HCT116 (cell line): ENCODE results near the gene PPP1R2C. TPM values are rescaled to one million over a fixed set of nuclear protein-coding genes. Genes with fewer than 3 reads are reported as not detected.

Experiments
- ATAC-seq: fragments of 200-7000 bp; cut with Tn5 transposase; 2 replicates; pipeline ENCODE4 v1.9.1; 2020; ENCODE audit warnings: mild to moderate bottlenecking, moderate library complexity
- BruUV-seq: library from RNA; stranded (reverse); fragments of 400-500 nt; replicated peaks from 2 replicates; lab custom pipeline; 2021; lab: Mats Ljungman, UMichigan
- CTCF ChIA-PET: fragments of 300-600 bp; sonication (Branson Sonifier 250); formaldehyde crosslinking; loops from one replicate; lab custom pipeline; 2021; ENCODE audit warnings: antibody characterized with exemption; lab: Charles Lee
- POLR2A ChIA-PET: fragments of 300-600, 350-600 bp; sonication (Branson Sonifier 250); formaldehyde crosslinking; loops from one replicate; lab custom pipeline; 2021; ENCODE audit warnings: antibody characterized with exemption; lab: Charles Lee
- RAD21 ChIA-PET, 2 experiments: fragments of 300-600 bp; sonication (Branson Sonifier 250); formaldehyde crosslinking; loops; one replicate each; lab custom pipeline; 2023; ENCODE audit warnings: low total read pairs in 2 of 2; ENCODE audit not compliant: uncharacterized antibody in 2 of 2, unreplicated experiment in 2 of 2, low non-redundant PET in 1 of 2; lab: Charles Lee
- DNase-seq: peaks from one replicate; pipeline ENCODE4 v3.0.0-alpha.2; 2010; ENCODE audit warnings: low read depth, low spot score
- H2AFZ ChIP-seq: fragments of 200-600 bp; shearing (Covaris generic), sonication (generic); 2 replicates; pipeline ENCODE4 v1.6.1; 2017; ENCODE audit warnings: low read depth, mixed run types, mixed read lengths, antibody characterized with exemption, low read length; ENCODE audit not compliant: poor library complexity, severe bottlenecking
- H3K27ac ChIP-seq: 2 replicates; pipeline ENCODE4 v1.5.1; 2012; ENCODE audit warnings: low read depth, low read length
- H3K27me3 ChIP-seq: fragments of 200-600 bp; sonication (generic); 2 replicates; pipeline ENCODE4 v1.6.1; 2016; ENCODE audit warnings: mixed run types, low read length, mixed read lengths; ENCODE audit not compliant: insufficient read depth
- H3K36me3 ChIP-seq, 2 experiments: fragments of 200-500 bp in 1 of 2; fragments of 200-600 bp in 1 of 2; sonication (Bioruptor generic) in 1 of 2; sonication (generic) in 1 of 2; 2 replicates each; pipeline versions ENCODE4 v1.5.1 to v1.6.1; 2014 to 2016; ENCODE audit warnings: low read length in 2 of 2, inconsistent platforms in 1 of 2, mixed read lengths in 1 of 2, mixed run types in 1 of 2; ENCODE audit not compliant: insufficient read depth in 2 of 2, control insufficient read depth in 1 of 2
- H3K4me1 ChIP-seq, 2 experiments: fragments of 200-600 bp in 1 of 2; sonication (generic) in 1 of 2; 2 replicates each; pipeline versions ENCODE4 v1.5.1 to v1.6.1; 2012 to 2017; ENCODE audit warnings: low read length in 2 of 2, inconsistent platforms in 1 of 2, mild to moderate bottlenecking in 1 of 2, mixed read lengths in 1 of 2, mixed run types in 1 of 2, moderate library complexity in 1 of 2; ENCODE audit not compliant: insufficient read depth in 2 of 2, control insufficient read depth in 1 of 2
- H3K4me2 ChIP-seq: fragments of 200-600 bp; sonication (generic); 2 replicates; pipeline ENCODE4 v1.6.1; 2017; ENCODE audit warnings: mixed run types, low read length, mixed read lengths
- H3K4me3 ChIP-seq, 2 experiments: fragments of 200-600 bp in 1 of 2; sonication (generic) in 1 of 2; replicated peaks in 1 of 2; 2 replicates each; pipeline ENCODE4 v1.5.1; 2011 to 2016; ENCODE audit warnings: low read length in 2 of 2, control low read depth in 1 of 2, low read depth in 1 of 2, mild to moderate bottlenecking in 1 of 2, mixed read lengths in 1 of 2, mixed run types in 1 of 2
- H3K79me2 ChIP-seq: fragments of 200-600 bp; sonication (generic); 2 replicates; pipeline ENCODE4 v1.6.1; 2017; ENCODE audit warnings: mild to moderate bottlenecking, mixed run types, low read length, moderate library complexity, mixed read lengths; ENCODE audit not compliant: insufficient read depth
- H3K9ac ChIP-seq: fragments of 200-600 bp; sonication (generic); 2 replicates; pipeline ENCODE4 v1.6.1; 2016; ENCODE audit warnings: low read length, mixed read lengths
- H3K9me2 ChIP-seq: fragments of 200-600 bp; sonication (generic), shearing (Covaris generic); 2 replicates; pipeline ENCODE4 v1.6.1; 2017; ENCODE audit warnings: mixed run types, mild to moderate bottlenecking, moderate library complexity; ENCODE audit not compliant: insufficient read depth
- H3K9me3 ChIP-seq, 2 experiments: fragments of 200-500 bp in 1 of 2; fragments of 200-600 bp in 1 of 2; sonication (Bioruptor generic) in 1 of 2; sonication (generic) in 1 of 2; 2 replicates each; pipeline ENCODE4 v1.6.1; 2014 to 2017; ENCODE audit warnings: low read length in 2 of 2, mixed read lengths in 2 of 2, inconsistent platforms in 1 of 2, low read depth in 1 of 2, mild to moderate bottlenecking in 1 of 2, mixed run types in 1 of 2, moderate library complexity in 1 of 2; ENCODE audit not compliant: control insufficient read depth in 1 of 2, insufficient read depth in 1 of 2
- H4K20me1 ChIP-seq: fragments of 200-600 bp; sonication (generic), shearing (Covaris generic); 2 replicates; pipeline ENCODE4 v1.6.1; 2017; ENCODE audit warnings: mixed run types, mild to moderate bottlenecking, moderate library complexity; ENCODE audit not compliant: insufficient read depth
- CBX3 ChIP-seq: IDR thresholded peaks from 2 replicates; pipeline ENCODE4 v1.6.1; 2012; ENCODE audit warnings: low read depth
- ELF1 ChIP-seq: IDR thresholded peaks from 2 replicates; pipeline ENCODE4 v1.6.1; 2012; ENCODE audit warnings: low read depth, borderline replicate concordance
- EZH2phosphoT487 ChIP-seq: fragments of 200-600 bp; IDR thresholded peaks from 2 replicates; pipeline ENCODE4 v1.6.1; 2018; ENCODE audit warnings: antibody characterized with exemption, borderline replicate concordance
- FOSL1 ChIP-seq: IDR thresholded peaks from 2 replicates; pipeline ENCODE4 v1.6.1; 2012; ENCODE audit warnings: low read depth
- POLR2AphosphoS5 ChIP-seq: IDR thresholded peaks from 2 replicates; pipeline ENCODE4 v1.6.1; 2011; ENCODE audit warnings: mild to moderate bottlenecking, low read depth, low read length, moderate library complexity
- TCF7L2 ChIP-seq: IDR thresholded peaks from 2 replicates; pipeline ENCODE4 v1.7.0; 2011; ENCODE audit warnings: borderline replicate concordance, inconsistent platforms; ENCODE audit not compliant: insufficient read depth, insufficient read length; ENCODE audit errors: extremely low read depth
- ZBTB33 ChIP-seq: IDR thresholded peaks from 2 replicates; pipeline ENCODE4 v1.6.1; 2011; ENCODE audit warnings: mild to moderate bottlenecking, low read length, moderate library complexity; ENCODE audit not compliant: insufficient replicate concordance; ENCODE audit errors: extremely low read depth
- intact Hi-C: fragments of 100-400 bp; cut with micrococcal nuclease; formaldehyde crosslinking; loops from 2 replicates; pipeline ENCODE4 v1.10.0; 2022
- total RNA-seq: library from RNA; stranded (reverse); gene quantifications from one replicate; pipeline ENCODE4 v1.2.1, GENCODE V29; 2021; ENCODE audit not compliant: unreplicated experiment
- TF ChIP-seq, protein P1 (sequence below): IDR thresholded peaks from 2 replicates; pipeline ENCODE4 v1.6.1; 2012
- TF ChIP-seq, protein P2 (sequence below), 3 experiments: fragments of 200-600 bp in 1 of 3; sonication (generic) in 1 of 3; IDR thresholded peaks in 2 of 3; conservative IDR thresholded peaks in 1 of 3; 2 replicates each; pipeline ENCODE4 v1.5.1; 2012 to 2017; ENCODE audit warnings: low read depth in 2 of 3, low read length in 2 of 3, antibody characterized with exemption in 1 of 3, borderline replicate concordance in 1 of 3, control low read depth in 1 of 3, mild to moderate bottlenecking in 1 of 3, mixed read lengths in 1 of 3, mixed run types in 1 of 3, moderate library complexity in 1 of 3; ENCODE audit not compliant: insufficient read depth in 1 of 3

Gene PPP1R2C
- total RNA-seq, 1 experiment from 2014 or later, result not detected

DNA sequence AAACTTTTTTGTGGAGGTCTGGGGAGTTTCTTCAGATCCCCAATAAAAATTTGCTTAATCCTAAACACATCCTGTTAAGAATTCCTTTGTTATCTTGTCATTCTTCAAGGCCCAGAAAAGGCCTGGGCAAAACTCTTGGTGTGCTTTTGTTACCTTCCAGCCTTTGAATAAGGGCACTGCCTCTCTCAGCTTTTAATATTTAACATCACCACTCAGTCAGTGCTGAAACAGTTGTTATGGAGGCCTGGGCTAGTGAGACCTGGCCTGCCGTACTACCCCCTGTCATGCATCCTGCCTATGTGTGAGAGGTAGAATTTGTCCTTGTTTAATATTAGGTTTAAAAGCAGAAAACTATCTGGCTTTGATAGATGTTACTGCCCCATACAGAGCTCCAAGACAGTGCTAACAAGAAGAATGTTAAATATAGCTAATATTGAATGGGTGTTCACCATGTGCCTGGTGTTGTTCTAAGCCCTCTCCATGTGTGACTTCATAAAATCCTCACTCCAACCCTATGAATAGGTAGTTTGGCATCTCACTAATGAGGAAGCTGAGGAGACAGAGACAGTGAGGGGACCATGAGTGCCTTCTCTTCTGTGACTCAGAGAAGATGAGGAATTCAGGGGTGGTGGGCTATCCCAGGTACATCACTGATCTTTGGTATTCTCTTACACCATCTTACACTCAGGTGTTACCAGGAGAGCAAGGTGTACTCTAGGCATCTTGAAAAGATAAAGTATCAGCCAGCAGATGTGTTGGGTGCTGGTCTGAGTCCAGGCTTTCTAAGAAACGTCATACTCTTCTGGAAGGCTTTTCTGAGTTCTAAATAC is 6.2 kb downstream of the PPP1R2C start:
- no peaks in the 10 kb centered on the region for H3K27me3 ChIP-seq
- no peak for DNase-seq
- intact Hi-C loops, result no loop called here
- TF ChIP-seq CBX3 (no peak), FOSL1 (no peak), ZBTB33 (no peak), ELF1 (no peak), POLR2AphosphoS5 (no peak), TCF7L2 (no peak), EZH2phosphoT487 (no peak)
- TF ChIP-seq, protein P1, sequence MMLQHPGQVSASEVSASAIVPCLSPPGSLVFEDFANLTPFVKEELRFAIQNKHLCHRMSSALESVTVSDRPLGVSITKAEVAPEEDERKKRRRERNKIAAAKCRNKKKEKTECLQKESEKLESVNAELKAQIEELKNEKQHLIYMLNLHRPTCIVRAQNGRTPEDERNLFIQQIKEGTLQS, result no peak
- TF ChIP-seq, protein P2, sequence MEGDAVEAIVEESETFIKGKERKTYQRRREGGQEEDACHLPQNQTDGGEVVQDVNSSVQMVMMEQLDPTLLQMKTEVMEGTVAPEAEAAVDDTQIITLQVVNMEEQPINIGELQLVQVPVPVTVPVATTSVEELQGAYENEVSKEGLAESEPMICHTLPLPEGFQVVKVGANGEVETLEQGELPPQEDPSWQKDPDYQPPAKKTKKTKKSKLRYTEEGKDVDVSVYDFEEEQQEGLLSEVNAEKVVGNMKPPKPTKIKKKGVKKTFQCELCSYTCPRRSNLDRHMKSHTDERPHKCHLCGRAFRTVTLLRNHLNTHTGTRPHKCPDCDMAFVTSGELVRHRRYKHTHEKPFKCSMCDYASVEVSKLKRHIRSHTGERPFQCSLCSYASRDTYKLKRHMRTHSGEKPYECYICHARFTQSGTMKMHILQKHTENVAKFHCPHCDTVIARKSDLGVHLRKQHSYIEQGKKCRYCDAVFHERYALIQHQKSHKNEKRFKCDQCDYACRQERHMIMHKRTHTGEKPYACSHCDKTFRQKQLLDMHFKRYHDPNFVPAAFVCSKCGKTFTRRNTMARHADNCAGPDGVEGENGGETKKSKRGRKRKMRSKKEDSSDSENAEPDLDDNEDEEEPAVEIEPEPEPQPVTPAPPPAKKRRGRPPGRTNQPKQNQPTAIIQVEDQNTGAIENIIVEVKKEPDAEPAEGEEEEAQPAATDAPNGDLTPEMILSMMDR (IDR thresholded peaks at IDR 0.05 in 2 of 3, conservative IDR thresholded peaks at IDR 0.05 in 1 of 3; ENCODE audit: borderline replicate concordance in 1 of 3, insufficient read depth in 1 of 3, low read depth in 2 of 3, low read length in 2 of 3), result no peak
- TF ChIP-seq, all 23 proteins: peak for 0
- no peaks in the 10 kb centered on the region for H3K36me3 ChIP-seq
- no peaks in the 10 kb centered on the region for H4K20me1 ChIP-seq
- no TSS peak for BruUV-seq
- no peaks in the 10 kb centered on the region for H3K4me1 ChIP-seq
- H3K4me3 ChIP-seq, result no peak overlapping the region
- no peak overlapping the region for H3K4me2 ChIP-seq
- no peaks in the 10 kb centered on the region for H3K9me2 ChIP-seq
- H3K79me2 ChIP-seq, result no peaks in the 10 kb centered on the region
- ChIA-PET POLR2A (no interaction called here), CTCF (no interaction called here), RAD21 (no interaction called here)
- ATAC-seq, result no peak
- H3K9me3 ChIP-seq, result no peaks in the 10 kb centered on the region
- no peak overlapping the region for H3K9ac ChIP-seq
- no peak overlapping the region for H3K27ac ChIP-seq
- no peak overlapping the region for H2AFZ ChIP-seq
